ENCODE measurements around the gene KIAA1671.

Gene KIAA1671

DNA sequence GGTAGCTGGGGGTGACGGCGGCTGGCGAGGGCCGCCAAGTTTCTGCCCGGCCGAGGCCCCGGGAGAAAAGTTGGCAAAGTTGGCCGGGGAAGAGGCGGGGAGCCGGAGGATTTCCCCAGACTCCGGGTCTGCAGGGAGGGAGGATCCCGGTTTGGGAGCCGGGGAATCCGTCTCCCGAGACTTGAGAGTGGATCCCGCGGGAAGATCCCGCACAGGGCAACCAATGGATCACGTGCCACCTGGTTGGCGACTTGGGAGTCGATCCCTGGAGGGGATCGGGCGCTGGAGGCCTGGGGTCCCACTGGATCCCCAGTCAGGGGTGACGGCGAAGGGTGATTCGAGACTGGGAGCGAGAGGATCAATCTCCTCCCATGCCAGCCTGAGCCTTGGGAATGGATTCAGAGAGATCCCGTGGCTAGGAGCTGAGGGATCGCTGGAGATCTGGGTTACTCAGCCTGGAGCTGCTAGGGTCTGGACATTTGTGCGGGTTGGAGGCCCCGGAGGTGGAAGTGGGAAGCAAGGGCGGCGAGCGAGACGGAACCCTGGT, 394 bp downstream of the KIAA1671 start:
- peak overlapping the region; percentile 97 for H3K4me3 ChIP-seq (ENCODE audit: low read length)
- TF ChIP-seq CTCF (IDR thresholded peaks at IDR 0.05; ENCODE audit: insufficient read depth, low read depth, low read length, missing control alignments), result no peak
- peak; percentile 78 for DNase-seq (ENCODE audit: low read depth)

- peak overlapping the region; percentile 97 for H3K4me3 ChIP-seq (ENCODE audit: low read length)
- no peak for DNase-seq (ENCODE audit: low read depth)
- no peak for TF ChIP-seq CTCF (IDR thresholded peaks at IDR 0.05; ENCODE audit: insufficient read depth, low read depth, low read length, missing control alignments)
Observed at GRCh38 chr22:24953384-24954113, 1.0 kb downstream of the KIAA1671 start.

DNA sequence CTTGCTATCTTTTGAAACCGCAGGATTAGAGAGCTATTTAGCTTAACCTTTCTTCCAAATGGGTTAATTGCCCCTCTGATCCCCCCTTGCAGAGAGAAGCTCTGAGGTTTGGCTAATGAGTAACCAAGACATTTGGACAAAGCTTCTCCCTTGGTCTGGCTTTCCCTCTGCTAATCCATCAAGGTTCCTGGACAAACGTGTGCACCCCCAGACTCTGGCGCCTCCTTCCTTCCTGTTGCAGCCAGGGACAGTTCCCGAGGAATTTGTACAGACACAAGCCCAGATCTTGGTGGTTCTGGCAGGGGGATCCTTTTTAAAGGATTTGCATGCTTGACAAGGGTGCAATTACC, 1.6 kb downstream of the KIAA1671 start:
- peak overlapping the region; percentile 97 for H3K4me3 ChIP-seq (ENCODE audit: low read length)
- TF ChIP-seq CTCF (IDR thresholded peaks at IDR 0.05; ENCODE audit: insufficient read depth, low read depth, low read length, missing control alignments), result no peak
- DNase-seq (ENCODE audit: low read depth), result no peak

GRCh38 chr22:24954856-24955255, 2.3 kb downstream of the KIAA1671 start:
- DNase-seq (ENCODE audit: low read depth), result no peak
- no peak for TF ChIP-seq CTCF (IDR thresholded peaks at IDR 0.05; ENCODE audit: insufficient read depth, low read depth, low read length, missing control alignments)

DNA sequence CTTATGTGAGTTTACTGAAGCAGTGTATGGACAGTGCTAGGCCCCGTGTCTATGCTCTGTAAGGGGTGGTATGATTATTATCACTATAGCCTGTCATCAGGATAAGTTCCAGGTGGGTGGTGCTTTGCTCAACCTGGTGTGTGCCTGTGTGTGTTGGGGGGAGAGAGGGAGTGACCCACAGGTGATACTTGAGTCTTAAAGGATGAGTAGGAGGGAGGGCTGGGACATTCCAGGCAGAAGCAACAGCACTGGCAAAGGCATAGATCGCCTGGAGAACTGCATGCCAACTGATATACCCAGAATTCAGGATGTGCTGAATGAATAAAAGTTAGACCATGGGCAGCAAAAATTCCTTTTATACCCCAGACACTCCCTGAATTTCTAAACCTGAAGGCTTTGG, 4.5 kb downstream of the KIAA1671 start:
- no peak for DNase-seq (ENCODE audit: low read depth)
- no peak for TF ChIP-seq CTCF (IDR thresholded peaks at IDR 0.05; ENCODE audit: insufficient read depth, low read depth, low read length, missing control alignments)
- no peak overlapping the region for H3K4me3 ChIP-seq (ENCODE audit: low read length)

More at GRCh38 chr22:24954856-24955255, 2.3 kb downstream of the KIAA1671 start:
- H3K4me3 ChIP-seq (ENCODE audit: low read length), result no peak overlapping the region

- no peak for TF ChIP-seq CTCF (IDR thresholded peaks at IDR 0.05; ENCODE audit: insufficient read depth, low read depth, low read length, missing control alignments)
- no peak for DNase-seq (ENCODE audit: low read depth)
- no peak overlapping the region for H3K4me3 ChIP-seq (ENCODE audit: low read length)
Observed at GRCh38 chr22:24961217-24961844, 8.8 kb downstream of the KIAA1671 start.

All from epithelial cell of esophagus (primary cell).